Measurements from ENCODE around the gene STIM2.

Gene STIM2

DNA sequence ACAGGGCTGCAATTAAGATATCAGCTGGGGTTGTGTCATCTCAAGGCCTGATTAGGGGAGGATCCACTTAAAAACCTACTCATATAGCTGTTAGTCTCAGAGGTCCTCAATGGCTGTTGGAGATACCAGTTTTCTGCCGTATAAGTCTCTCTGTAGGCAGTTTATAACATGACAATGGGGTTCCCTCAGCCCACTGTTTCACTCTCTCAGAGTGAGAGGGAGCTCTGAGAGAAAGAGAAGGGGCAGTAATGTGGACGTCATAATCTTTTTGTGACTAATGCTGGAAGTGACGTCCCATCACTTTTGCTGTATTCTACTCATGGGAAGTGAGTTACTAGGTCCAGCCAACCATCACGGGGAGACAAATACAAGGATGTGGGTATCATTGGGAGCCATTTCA is 70.3 kb downstream of the STIM2 start:
- Histone ChIP-seq H3K4me2 (ENCODE audit: low read length, poor library complexity, severe bottlenecking) (no peak overlapping the region), H2BK12ac (ENCODE audit: low read length in 2 of 2) (no peak overlapping the region), H2BK15ac (ENCODE audit: low read depth, poor library complexity, severe bottlenecking) (no peak overlapping the region), H4K91ac (ENCODE audit: low read length) (no peak overlapping the region), H3K4ac (ENCODE audit: low read depth in 1 of 2, low read length in 2 of 2) (no peak overlapping the region), H3K79me1 (replicated peaks; ENCODE audit: low read length, poor library complexity, severe bottlenecking) (peaks cover 7% of the 10 kb centered on the region), H3K27ac (ENCODE audit: low read length, poor library complexity, severe bottlenecking) (no peak overlapping the region), H4K8ac (ENCODE audit: low read length) (no peak overlapping the region), H2BK5ac (ENCODE audit: low read depth, low read length, poor library complexity, severe bottlenecking) (no peak overlapping the region), H3K27me3 (ENCODE audit: control insufficient read depth in 1 of 2, insufficient read depth in 1 of 2, low read length in 2 of 2) (no peaks in the 10 kb centered on the region), H3K36me3 (ENCODE audit: control insufficient read depth in 1 of 2, insufficient read depth in 2 of 2, low read depth in 1 of 2, low read length in 2 of 2) (no peaks in the 10 kb centered on the region), H3K9me3 (ENCODE audit: control insufficient read depth, low read length) (no peaks in the 10 kb centered on the region), H2AFZ (ENCODE audit: low read depth, low read length) (no peak overlapping the region), H3K23ac (ENCODE audit: low read length in 2 of 2) (no peak overlapping the region), H3K14ac (ENCODE audit: low read length in 2 of 2) (no peak overlapping the region), H2BK120ac (ENCODE audit: low read depth, low read length) (no peak overlapping the region), H2AK5ac (ENCODE audit: low read length, severe bottlenecking) (no peak overlapping the region), H3K4me1 (ENCODE audit: control insufficient read depth, insufficient read depth, low read depth, low read length) (no peaks in the 10 kb centered on the region), H3K9ac (ENCODE audit: low read length) (no peak overlapping the region), H3K4me3 (ENCODE audit: insufficient read depth in 1 of 2, low read depth in 1 of 2, low read length in 2 of 2) (no peak overlapping the region), H3K18ac (ENCODE audit: low read depth in 1 of 2, low read length in 2 of 2) (no peak overlapping the region)
- DNase-seq, result no peak
- 79% methylated on average over 2 of the region's 4 CpGs for WGBS

DNA sequence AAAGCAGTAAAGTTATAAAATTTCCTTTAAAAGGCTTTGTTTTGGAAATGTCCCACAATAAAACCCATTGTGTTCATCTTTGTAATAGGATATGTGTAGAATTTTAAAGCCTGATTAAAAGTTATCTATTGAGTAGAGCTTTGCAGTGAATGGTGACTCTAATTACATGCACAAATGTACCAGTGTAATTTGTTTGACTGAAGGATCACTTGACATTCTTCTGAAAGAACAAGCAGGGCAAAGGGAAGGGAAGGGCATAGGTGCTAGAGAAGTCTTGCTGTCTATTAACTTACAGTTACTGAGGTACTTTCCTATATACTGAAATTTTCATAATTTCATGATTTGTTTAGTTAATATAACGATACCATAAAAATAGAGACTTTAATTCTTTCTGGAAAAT is 70.8 kb downstream of the STIM2 start:
- Histone ChIP-seq H2BK120ac (ENCODE audit: low read depth, low read length) (no peak overlapping the region), H3K18ac (ENCODE audit: low read depth in 1 of 2, low read length in 2 of 2) (no peak overlapping the region), H3K79me1 (replicated peaks; ENCODE audit: low read length, poor library complexity, severe bottlenecking) (peaks cover 7% of the 10 kb centered on the region), H3K4me1 (ENCODE audit: control insufficient read depth, insufficient read depth, low read depth, low read length) (no peaks in the 10 kb centered on the region), H3K14ac (ENCODE audit: low read length in 2 of 2) (no peak overlapping the region), H3K27ac (ENCODE audit: low read length, poor library complexity, severe bottlenecking) (no peak overlapping the region), H2BK5ac (ENCODE audit: low read depth, low read length, poor library complexity, severe bottlenecking) (no peak overlapping the region), H3K23ac (ENCODE audit: low read length in 2 of 2) (no peak overlapping the region), H2AK5ac (ENCODE audit: low read length, severe bottlenecking) (no peak overlapping the region), H4K91ac (ENCODE audit: low read length) (no peak overlapping the region), H2BK12ac (ENCODE audit: low read length in 2 of 2) (no peak overlapping the region), H3K9ac (ENCODE audit: low read length) (no peak overlapping the region), H3K4me3 (ENCODE audit: insufficient read depth in 1 of 2, low read depth in 1 of 2, low read length in 2 of 2) (no peak overlapping the region), H3K4ac (ENCODE audit: low read depth in 1 of 2, low read length in 2 of 2) (no peak overlapping the region), H3K4me2 (ENCODE audit: low read length, poor library complexity, severe bottlenecking) (no peak overlapping the region), H3K36me3 (ENCODE audit: control insufficient read depth in 1 of 2, insufficient read depth in 2 of 2, low read depth in 1 of 2, low read length in 2 of 2) (no peaks in the 10 kb centered on the region), H4K8ac (ENCODE audit: low read length) (no peak overlapping the region), H3K9me3 (ENCODE audit: control insufficient read depth, low read length) (no peaks in the 10 kb centered on the region), H2BK15ac (ENCODE audit: low read depth, poor library complexity, severe bottlenecking) (no peak overlapping the region), H2AFZ (ENCODE audit: low read depth, low read length) (no peak overlapping the region), H3K27me3 (ENCODE audit: control insufficient read depth in 1 of 2, insufficient read depth in 1 of 2, low read length in 2 of 2) (no peaks in the 10 kb centered on the region)
- WGBS, result no CpG with 5 or more reads among the region's 1 CpG
- no peak for DNase-seq

DNA sequence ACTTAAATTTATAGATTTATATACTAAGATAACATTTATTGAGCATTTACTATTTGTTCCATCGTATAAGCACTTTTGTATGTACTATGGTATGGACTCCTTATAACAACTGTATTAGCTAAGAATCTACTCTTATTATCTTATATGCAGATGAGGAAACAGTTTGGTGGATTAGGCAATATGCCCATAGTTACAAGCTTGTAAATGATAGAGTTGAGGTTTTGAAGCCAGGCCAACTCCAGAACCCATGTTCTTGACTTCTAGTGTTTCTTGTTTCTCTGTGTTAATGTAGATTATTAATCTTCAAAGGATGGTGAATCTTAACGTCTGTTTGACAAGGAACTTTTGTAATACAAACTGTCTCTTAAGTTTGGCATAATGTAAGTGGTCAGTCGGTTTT is 71.3 kb downstream of the STIM2 start:
- no peak overlapping the region for H2BK5ac ChIP-seq (ENCODE audit: low read depth, low read length, poor library complexity, severe bottlenecking)
- H4K91ac ChIP-seq (ENCODE audit: low read length), result no peak overlapping the region
- no peak overlapping the region for H3K27ac ChIP-seq (ENCODE audit: low read length, poor library complexity, severe bottlenecking)
- H2BK12ac ChIP-seq (ENCODE audit: low read length in 2 of 2), result no peak overlapping the region
- H3K4me1 ChIP-seq (ENCODE audit: control insufficient read depth, insufficient read depth, low read depth, low read length), result peaks cover 3% of the 10 kb centered on the region
- no peak overlapping the region for H3K4me2 ChIP-seq (ENCODE audit: low read length, poor library complexity, severe bottlenecking)
- no peak overlapping the region for H3K14ac ChIP-seq (ENCODE audit: low read length in 2 of 2)
- no peak overlapping the region for H4K8ac ChIP-seq (ENCODE audit: low read length)
- no peak overlapping the region for H3K4me3 ChIP-seq (ENCODE audit: insufficient read depth in 1 of 2, low read depth in 1 of 2, low read length in 2 of 2)
- no peak overlapping the region for H3K9ac ChIP-seq (ENCODE audit: low read length)
- H3K23ac ChIP-seq (ENCODE audit: low read length in 2 of 2), result no peak overlapping the region
- H3K4ac ChIP-seq (ENCODE audit: low read depth in 1 of 2, low read length in 2 of 2), result no peak overlapping the region
- no peak overlapping the region for H2BK120ac ChIP-seq (ENCODE audit: low read depth, low read length)
- no peak overlapping the region for H2AK5ac ChIP-seq (ENCODE audit: low read length, severe bottlenecking)
- peaks cover 7% of the 10 kb centered on the region for H3K79me1 ChIP-seq (replicated peaks; ENCODE audit: low read length, poor library complexity, severe bottlenecking)
- WGBS, result 100% methylated on average over 1 of the region's 3 CpGs
- peak; percentile 17 for DNase-seq
- no peak overlapping the region for H2BK15ac ChIP-seq (ENCODE audit: low read depth, poor library complexity, severe bottlenecking)
- H2AFZ ChIP-seq (ENCODE audit: low read depth, low read length), result no peak overlapping the region
- no peaks in the 10 kb centered on the region for H3K36me3 ChIP-seq (ENCODE audit: control insufficient read depth in 1 of 2, insufficient read depth in 2 of 2, low read depth in 1 of 2, low read length in 2 of 2)
- no peak overlapping the region for H3K18ac ChIP-seq (ENCODE audit: low read depth in 1 of 2, low read length in 2 of 2)
- no peaks in the 10 kb centered on the region for H3K9me3 ChIP-seq (ENCODE audit: control insufficient read depth, low read length)
- H3K27me3 ChIP-seq (ENCODE audit: control insufficient read depth in 1 of 2, insufficient read depth in 1 of 2, low read length in 2 of 2), result no peaks in the 10 kb centered on the region

DNA sequence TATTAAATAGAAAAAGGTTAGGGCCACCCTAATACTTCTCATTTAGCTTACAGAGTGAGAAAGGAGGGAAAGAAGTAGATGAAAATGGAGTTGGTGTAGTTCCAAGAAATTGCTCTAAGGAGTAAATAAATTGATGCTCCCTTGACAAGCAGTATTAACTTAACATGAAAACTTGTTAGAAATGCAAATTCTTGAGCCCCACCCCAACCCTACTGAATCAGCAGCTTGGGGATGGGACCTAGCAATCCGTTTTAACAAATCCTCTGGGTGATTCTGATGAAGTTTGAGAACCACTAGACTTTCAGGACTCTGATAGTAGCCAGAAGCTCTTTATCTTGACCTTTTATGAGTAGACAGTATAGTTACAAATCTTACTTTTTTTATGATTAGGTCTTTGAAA is 74.8 kb downstream of the STIM2 start:
- Histone ChIP-seq H2AFZ (ENCODE audit: low read depth, low read length) (no peak overlapping the region), H3K4me2 (ENCODE audit: low read length, poor library complexity, severe bottlenecking) (no peak overlapping the region), H3K4me1 (ENCODE audit: control insufficient read depth, insufficient read depth, low read depth, low read length) (peaks cover 3% of the 10 kb centered on the region), H4K91ac (ENCODE audit: low read length) (no peak overlapping the region), H3K9ac (ENCODE audit: low read length) (no peak overlapping the region), H2BK5ac (ENCODE audit: low read depth, low read length, poor library complexity, severe bottlenecking) (no peak overlapping the region), H4K8ac (ENCODE audit: low read length) (no peak overlapping the region), H3K14ac (ENCODE audit: low read length in 2 of 2) (no peak overlapping the region), H2BK15ac (ENCODE audit: low read depth, poor library complexity, severe bottlenecking) (no peak overlapping the region), H3K27me3 (ENCODE audit: control insufficient read depth in 1 of 2, insufficient read depth in 1 of 2, low read length in 2 of 2) (no peaks in the 10 kb centered on the region), H3K9me3 (ENCODE audit: control insufficient read depth, low read length) (no peaks in the 10 kb centered on the region), H3K27ac (ENCODE audit: low read length, poor library complexity, severe bottlenecking) (no peak overlapping the region), H3K18ac (ENCODE audit: low read depth in 1 of 2, low read length in 2 of 2) (no peak overlapping the region), H2BK12ac (ENCODE audit: low read length in 2 of 2) (no peak overlapping the region), H2BK120ac (ENCODE audit: low read depth, low read length) (no peak overlapping the region), H3K36me3 (ENCODE audit: control insufficient read depth in 1 of 2, insufficient read depth in 2 of 2, low read depth in 1 of 2, low read length in 2 of 2) (no peaks in the 10 kb centered on the region), H3K4ac (ENCODE audit: low read depth in 1 of 2, low read length in 2 of 2) (no peak overlapping the region), H3K4me3 (ENCODE audit: insufficient read depth in 1 of 2, low read depth in 1 of 2, low read length in 2 of 2) (no peak overlapping the region), H3K79me1 (replicated peaks; ENCODE audit: low read length, poor library complexity, severe bottlenecking) (peaks cover 7% of the 10 kb centered on the region), H2AK5ac (ENCODE audit: low read length, severe bottlenecking) (no peak overlapping the region), H3K23ac (ENCODE audit: low read length in 2 of 2) (no peak overlapping the region)
- DNase-seq, result no peak
- WGBS, result 67% methylated on average over 1 of the region's 1 CpG

All from mesenchymal stem cell (in vitro differentiated cells and primary cell).